IMR-90 (cell line): ENCODE data around the gene HNRNPM.

Source experiments
- BHLHE40 ChIP-seq: fragments of 150-350 bp; IDR thresholded peaks from 2 replicates; pipeline ENCODE4 v1.6.1; 2016; ENCODE audit warnings: mild to moderate bottlenecking, low read depth, low read length
- CEBPB ChIP-seq: IDR thresholded peaks from 2 replicates; pipeline ENCODE4 v1.6.1; 2012; ENCODE audit warnings: low read depth, low read length, improper control_type of control experiment
- FOS ChIP-seq: fragments of 150-350 bp; IDR thresholded peaks from 2 replicates; pipeline ENCODE4 v1.6.1; 2016; ENCODE audit warnings: low read depth, low read length
- POLR2A ChIP-seq: IDR thresholded peaks from 2 replicates; pipeline ENCODE4 v1.6.1; 2012; ENCODE audit warnings: mild to moderate bottlenecking, low read depth, low read length
- RCOR1 ChIP-seq: IDR thresholded peaks from 2 replicates; pipeline ENCODE4 v1.6.1; 2012; ENCODE audit warnings: mild to moderate bottlenecking, low read length, improper control_type of control experiment; ENCODE audit not compliant: insufficient replicate concordance
- SMC3 ChIP-seq: fragments of 150-350 bp; IDR thresholded peaks from 2 replicates; pipeline ENCODE4 v1.6.1; 2016; ENCODE audit warnings: low read depth, mild to moderate bottlenecking, antibody characterized with exemption, low read length, moderate library complexity
- TF ChIP-seq, protein P1 (sequence below): conservative IDR thresholded peaks from 2 replicates; pipeline ENCODE4 v1.5.1; 2012; ENCODE audit warnings: mild to moderate bottlenecking, low read depth, low read length, improper control_type of control experiment
- TF ChIP-seq, protein P2 (sequence below): fragments of 150-350 bp; IDR thresholded peaks from 2 replicates; pipeline ENCODE4 v1.6.1; 2017; ENCODE audit warnings: mild to moderate bottlenecking, antibody characterized with exemption, low read length, low read depth

DNA sequence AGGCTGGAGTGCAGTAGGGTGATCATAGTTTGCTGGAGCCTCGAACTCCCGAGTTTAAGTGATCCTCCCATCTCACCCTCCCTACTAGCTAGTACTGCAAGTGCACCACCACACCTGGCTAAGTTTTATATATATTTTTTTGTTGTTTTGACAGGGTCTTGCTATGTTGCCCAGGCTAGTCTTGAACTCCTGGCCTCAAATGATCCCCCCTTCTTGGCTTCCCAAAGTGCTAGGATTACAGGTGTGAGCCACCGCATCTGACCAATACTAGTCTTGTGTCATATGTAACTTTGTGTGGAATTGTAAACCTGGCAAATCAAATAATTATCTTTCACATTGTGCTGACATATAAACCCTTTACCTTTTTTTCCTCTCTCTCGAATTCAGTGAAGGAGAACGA lies 10.2 kb downstream of the HNRNPM start:
- TF ChIP-seq, protein P1, sequence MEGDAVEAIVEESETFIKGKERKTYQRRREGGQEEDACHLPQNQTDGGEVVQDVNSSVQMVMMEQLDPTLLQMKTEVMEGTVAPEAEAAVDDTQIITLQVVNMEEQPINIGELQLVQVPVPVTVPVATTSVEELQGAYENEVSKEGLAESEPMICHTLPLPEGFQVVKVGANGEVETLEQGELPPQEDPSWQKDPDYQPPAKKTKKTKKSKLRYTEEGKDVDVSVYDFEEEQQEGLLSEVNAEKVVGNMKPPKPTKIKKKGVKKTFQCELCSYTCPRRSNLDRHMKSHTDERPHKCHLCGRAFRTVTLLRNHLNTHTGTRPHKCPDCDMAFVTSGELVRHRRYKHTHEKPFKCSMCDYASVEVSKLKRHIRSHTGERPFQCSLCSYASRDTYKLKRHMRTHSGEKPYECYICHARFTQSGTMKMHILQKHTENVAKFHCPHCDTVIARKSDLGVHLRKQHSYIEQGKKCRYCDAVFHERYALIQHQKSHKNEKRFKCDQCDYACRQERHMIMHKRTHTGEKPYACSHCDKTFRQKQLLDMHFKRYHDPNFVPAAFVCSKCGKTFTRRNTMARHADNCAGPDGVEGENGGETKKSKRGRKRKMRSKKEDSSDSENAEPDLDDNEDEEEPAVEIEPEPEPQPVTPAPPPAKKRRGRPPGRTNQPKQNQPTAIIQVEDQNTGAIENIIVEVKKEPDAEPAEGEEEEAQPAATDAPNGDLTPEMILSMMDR: no peak
- no peak for TF ChIP-seq POLR2A
- TF ChIP-seq SMC3: no peak
- no peak for TF ChIP-seq BHLHE40
- no peak for TF ChIP-seq CEBPB
- TF ChIP-seq FOS: no peak
- TF ChIP-seq, protein P2, sequence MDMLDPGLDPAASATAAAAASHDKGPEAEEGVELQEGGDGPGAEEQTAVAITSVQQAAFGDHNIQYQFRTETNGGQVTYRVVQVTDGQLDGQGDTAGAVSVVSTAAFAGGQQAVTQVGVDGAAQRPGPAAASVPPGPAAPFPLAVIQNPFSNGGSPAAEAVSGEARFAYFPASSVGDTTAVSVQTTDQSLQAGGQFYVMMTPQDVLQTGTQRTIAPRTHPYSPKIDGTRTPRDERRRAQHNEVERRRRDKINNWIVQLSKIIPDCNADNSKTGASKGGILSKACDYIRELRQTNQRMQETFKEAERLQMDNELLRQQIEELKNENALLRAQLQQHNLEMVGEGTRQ: no peak
- no peak for TF ChIP-seq RCOR1
